Measurements from ENCODE around the gene TAPT1. TPM values are rescaled to one million over a fixed set of nuclear protein-coding genes. Genes with fewer than 3 reads are reported as not detected.
"Not testable (repeated sequence)": the region's sequence is repeated elsewhere in the genome, so short reads cannot be mapped to it uniquely, and the experiment has no call there.

The TAPT1 gene
- polyA plus RNA-seq (2014; cell fraction: cytosol; rRNA removed) = 8.6 and 9.7 TPM in 2 replicates
- 18.1 and 23.1 TPM in 2 replicates for polyA plus RNA-seq (2014; cell fraction: nucleus; rRNA removed)

DNA sequence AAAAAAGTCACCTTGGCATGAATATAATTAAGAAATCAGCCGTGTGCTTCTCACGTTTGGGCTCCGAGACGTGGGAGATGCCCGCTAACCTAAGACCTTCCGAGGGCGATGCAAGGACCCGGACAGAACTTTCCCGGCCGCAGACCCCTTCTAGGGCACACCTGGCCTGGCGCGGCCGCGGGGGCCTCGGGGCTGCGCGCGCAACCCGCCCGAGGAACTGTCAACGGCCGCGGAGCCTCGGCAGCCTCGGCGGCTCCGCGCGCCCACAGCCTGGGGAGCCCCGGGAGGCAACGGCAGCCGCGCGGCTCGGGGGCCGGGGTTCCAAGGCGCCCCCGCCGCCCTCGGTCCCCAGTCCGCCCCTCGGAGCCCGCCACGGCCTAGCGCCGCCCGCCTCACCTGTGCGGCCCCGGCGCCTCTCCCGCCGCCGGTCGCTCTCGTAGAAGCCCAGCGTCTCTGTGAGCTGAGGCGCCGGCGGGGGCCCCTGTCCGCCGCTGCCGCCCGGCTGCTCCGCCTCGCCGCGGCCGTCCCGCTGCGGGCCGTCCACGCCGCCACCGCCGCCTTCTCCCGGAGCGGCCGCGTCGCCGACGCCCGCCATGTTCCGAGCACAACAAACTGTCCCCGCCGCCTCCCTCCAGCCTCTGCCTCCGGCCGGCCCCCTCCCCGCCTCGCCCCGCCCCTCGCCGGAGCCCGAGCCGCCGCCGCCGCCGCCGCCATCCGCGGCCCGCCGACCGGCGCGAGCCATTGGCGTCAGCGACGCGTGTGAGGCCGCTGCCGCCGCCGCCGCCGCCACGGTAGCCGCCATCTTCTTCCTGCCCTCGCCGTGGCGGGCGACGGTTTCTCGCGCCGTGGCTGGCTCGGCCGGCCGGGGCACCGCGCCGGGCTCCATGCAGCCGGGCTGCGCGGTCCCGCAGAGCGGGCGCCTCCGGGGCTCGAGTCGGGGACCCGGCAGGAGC lies at the start of gene TAPT1:
Gene TAPT1 (minus strand): TSS at position 609 of the 953 bp plus-strand sequence. CDS start 14 bp downstream, at position 595.
- peak; percentile 33 for DNase-seq (ENCODE audit: low spot score)

DNA sequence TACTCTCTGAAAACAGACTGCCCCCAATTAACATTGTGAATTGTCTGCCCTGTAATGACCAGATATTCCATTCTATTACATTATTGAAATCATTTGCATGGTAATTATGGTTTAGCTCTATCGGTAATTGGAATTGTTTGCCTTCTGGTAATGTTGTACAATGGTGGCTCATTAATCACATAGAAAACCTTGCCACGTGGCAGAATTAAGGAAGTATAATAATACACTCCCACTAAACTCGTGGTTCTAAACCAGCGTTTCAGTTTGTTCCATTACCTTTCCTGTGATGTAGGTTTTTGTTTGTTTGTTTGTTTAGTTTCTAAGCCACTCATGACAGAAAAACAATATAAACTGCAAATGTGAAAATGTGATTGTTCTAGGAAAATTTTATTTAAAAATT lies 45.1 kb upstream of the TAPT1 start:
- DNase-seq (ENCODE audit: low spot score) = no peak

DNA sequence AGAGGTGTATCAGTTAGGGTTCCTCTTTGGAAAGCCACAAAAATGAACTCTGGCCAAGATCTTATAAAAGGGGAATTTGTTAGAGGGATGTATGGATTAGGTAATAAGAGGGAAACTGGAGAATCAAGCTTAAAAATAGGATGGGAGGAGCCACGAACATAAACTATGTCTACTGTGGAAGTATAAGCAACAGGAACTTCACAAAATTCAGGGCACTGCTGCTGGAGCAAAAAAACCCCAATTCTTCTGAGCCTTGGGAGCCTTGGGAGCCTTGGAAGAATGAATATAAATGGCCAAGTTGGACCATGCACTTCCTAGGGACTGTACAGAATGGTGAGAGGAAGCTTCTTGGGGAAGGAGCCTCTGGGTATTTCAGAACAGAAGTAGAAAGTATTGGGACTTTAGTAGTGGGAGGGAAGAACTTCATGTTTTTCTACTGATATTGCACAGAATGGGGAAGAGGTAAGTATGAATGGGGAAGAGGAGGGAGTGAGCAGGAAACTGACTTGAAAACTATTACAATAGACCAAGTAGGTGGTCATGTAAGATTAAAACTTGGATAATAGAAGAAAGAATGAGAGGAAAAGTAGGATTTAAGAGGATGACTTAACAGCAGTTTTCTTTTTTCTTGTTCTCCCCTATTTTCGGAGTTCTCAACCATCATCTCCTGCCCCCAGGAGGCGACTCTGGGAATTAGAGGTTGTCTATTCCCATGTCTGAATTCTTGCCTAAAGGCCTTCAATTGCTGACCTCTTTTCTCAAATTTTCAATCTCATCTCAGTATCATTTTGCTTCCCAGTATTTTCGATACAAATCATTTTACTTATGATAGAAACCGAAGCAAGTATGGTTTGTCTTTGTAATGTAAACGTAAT lies 44.4 kb upstream of the TAPT1 start:
- no peak for DNase-seq (ENCODE audit: low spot score)

DNA sequence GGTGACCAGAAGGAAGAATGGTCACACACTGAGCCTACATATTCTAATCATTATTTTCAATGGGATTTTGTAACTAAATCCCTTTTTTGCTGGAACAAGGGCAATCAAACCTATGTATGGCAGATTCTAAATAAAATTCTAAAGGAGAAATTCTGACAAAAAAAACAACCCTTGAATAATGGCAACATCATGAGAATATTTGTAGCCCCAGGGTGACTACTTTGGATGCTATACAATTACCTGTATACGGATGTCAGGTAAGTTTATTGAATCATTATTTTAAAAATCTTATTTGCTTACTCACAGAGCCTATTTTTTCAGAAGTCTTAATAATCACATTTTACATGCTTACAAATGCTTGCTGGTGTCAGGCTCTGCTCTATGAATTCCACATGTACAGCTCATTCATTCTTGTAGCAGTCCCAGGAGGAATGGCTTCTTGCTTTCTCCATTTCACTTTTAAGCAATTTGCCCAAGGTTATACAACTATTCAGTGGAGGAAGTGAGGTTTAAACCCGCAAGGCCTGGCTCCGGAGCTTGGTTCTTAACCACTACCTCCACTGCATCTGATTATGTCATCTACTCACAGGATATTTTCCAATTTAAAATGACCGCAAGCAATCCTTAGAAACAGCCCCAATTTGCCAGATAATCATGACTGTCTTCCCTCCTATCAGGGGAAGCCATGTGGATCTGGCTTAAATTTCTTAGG lies 43.6 kb upstream of the TAPT1 start:
- DNase-seq (ENCODE audit: low spot score) = not testable (repeated sequence)

DNA sequence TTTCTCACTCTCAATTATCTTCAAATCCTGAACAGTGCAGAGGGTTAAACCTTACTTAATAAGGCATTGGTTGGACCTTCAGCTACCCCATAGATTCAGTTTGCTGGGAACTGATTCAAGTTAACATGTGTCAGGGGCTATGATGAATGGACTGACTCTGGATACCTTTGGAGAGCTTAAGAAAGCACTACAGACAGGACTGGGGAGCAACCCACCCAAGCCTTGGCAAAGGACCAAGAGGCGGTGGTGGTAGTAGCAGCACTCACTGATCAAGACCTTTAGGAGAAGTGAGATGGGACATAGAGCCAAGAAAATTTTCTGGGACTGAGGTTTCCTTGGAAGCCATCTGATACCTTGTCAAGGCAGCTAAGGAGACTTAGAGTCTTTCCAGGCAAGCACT lies 43.0 kb upstream of the TAPT1 start:
- no peak for DNase-seq (ENCODE audit: low spot score)

- DNase-seq (ENCODE audit: low spot score) = no peak
These were observed 42.0 kb upstream of the TAPT1 start for GRCh38 chr4:16268290-16268689.

- DNase-seq (ENCODE audit: low spot score) = no peak
These were observed 41.4 kb upstream of the TAPT1 start for GRCh38 chr4:16267639-16268038.

DNA sequence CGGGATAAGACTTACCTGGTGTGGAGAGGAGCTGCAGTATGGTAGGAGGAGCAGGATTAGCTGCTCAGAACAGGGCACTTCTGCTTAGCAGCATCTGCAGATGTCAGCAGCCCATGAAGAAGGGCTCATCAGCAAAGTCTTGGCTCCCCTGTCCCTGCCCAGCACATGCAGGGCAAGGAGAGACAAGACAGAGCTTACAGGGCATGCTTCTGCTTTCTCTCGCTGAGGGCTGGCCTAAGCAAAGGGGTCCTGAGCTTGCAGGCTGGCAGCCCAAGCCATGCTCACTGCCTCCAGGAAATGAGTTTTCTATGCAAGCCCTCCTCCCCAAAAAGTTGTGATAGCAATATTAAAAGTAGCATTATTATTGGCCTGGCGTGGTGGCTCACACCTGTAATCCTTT lies 39.5 kb upstream of the TAPT1 start:
- DNase-seq (ENCODE audit: low spot score) = no peak

DNA sequence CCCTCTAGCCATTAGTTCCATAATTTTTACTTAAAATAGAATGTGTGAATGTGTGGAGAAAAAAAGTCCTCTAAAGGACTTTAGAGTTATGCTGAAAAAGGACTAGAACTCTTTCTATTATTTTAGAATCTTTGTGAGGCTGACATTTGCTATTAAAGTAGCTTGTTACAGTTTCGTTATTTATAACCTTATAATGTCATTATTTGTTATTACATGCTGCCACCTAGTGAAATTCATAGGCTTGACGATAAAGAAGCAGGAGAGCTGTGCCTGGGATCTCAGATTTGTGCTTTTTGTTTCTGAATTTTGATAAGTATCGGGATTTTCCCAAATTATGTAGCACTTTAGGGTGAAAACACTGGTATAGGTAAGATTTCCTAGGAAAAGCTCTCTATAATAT lies 38.5 kb upstream of the TAPT1 start:
- DNase-seq (ENCODE audit: low spot score) = no peak

DNA sequence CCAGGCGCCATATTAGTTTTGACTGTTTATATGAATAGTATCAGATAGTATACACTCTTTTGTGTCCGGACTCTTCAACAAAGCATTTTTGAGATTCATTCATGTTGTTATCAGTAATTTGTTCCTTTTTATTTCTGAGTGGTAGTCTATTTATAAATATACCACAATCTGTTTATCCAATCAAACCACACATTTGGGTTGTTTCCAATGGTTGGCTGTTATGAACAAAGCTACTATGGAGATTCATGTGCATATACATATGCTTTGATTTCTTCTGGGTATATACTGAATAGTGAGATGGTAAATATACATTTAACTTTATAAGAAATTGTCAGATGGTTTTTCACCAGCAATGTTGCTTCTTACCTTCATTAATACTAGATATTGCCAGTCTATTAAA lies 36.8 kb upstream of the TAPT1 start:
- no peak for DNase-seq (ENCODE audit: low spot score)

GRCh38 chr4:16262188-16262587 lies 35.9 kb upstream of the TAPT1 start:
- DNase-seq (ENCODE audit: low spot score) = no peak

DNA sequence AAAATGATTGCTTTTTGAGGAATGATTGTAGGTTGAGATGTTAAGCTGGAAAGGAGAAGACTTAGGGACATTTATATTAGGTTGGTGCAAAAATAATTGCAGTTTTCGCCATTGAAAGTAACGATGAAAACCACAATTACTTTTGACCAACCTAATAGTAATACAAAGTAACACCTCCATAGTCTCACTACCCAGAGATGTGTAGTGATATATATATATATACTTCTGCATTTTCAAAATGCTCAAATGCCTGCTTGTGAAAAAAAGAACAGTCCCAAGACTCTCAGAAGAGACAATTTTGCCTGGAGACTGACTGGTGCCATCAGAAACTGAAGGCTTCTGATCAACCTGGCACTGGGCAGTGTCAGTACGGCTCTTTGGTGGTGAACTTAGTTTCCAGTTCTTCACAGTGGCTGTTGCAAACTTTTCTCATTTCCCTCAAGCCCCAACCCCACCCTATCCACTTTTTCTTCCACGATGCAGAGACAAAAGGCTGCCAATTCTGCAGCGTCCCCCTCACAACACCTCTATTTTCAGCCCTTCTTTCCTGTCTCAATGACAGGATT lies 35.1 kb upstream of the TAPT1 start:
- no peak for DNase-seq (ENCODE audit: low spot score)

- no peak for DNase-seq (ENCODE audit: low spot score)
These were observed 33.6 kb upstream of the TAPT1 start for GRCh38 chr4:16259889-16260246.

DNA sequence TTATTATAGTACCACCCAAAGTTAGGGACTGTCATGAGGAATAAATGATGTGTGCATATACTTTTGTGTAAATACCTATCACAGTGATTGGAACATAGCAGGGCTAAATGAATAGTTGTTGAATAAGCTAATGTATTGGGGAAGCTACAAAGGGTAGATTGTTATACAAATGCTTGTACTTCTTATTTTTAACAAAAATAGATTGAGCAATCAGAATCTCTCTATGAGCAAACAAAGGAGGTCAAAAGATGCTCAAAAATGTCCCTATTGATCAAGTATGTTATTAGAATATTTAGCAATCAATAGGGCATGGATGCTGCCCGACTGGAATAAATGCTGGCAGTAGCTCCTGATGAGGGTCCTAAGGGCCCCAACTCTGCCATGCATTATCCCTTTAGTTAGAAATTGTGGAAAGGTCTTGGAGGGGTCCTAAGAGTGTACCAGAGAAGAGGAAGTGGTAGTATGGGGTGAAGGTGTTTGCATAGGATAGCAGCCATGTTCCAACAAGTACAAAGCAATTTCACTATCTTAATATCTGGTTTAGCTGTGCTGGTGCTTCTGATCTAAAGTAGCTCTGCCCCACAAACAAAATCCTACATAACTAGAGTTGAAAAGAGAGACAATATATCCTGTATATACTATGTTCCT lies 33.1 kb upstream of the TAPT1 start:
- no peak for DNase-seq (ENCODE audit: low spot score)

- no peak for DNase-seq (ENCODE audit: low spot score)
These were observed 31.3 kb upstream of the TAPT1 start for GRCh38 chr4:16257611-16258010.

- no peak for DNase-seq (ENCODE audit: low spot score)
These were observed 30.1 kb upstream of the TAPT1 start for GRCh38 chr4:16256343-16256742.

DNA sequence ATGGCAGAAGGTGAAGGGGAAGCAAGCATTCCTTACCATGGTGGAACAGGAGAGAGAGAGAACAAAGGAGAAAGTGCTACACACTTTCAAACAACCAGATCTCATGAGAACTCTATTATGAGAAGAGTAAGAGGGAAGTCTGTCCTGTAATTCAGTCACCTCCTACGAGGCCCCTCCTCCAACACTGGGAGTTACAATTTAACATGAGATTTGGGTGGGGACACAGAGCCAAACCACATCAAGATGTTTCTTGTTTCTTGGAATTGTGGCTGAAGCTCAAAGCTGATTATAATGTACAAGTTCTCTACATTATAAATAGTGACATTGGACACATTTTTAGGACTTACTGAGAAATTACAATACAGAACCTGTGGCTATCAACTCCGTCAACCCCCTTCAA lies 29.5 kb upstream of the TAPT1 start:
- DNase-seq (ENCODE audit: low spot score) = no peak

GRCh38 chr4:16253127-16253960 lies 27.1 kb upstream of the TAPT1 start:
- DNase-seq (ENCODE audit: low spot score) = no peak

GRCh38 chr4:16250661-16251365 lies 24.5 kb upstream of the TAPT1 start:
- DNase-seq (ENCODE audit: low spot score) = no peak
